Raji (cell line): ENCODE results near the gene SLIT3.

ENCODE experiments used
- POLR2A ChIP-seq: IDR thresholded peaks from 2 replicates; pipeline ENCODE4 v1.6.1; 2011; ENCODE audit warnings: low read depth, low read length, control low read depth; ENCODE audit not compliant: insufficient read depth

Gene SLIT3

DNA sequence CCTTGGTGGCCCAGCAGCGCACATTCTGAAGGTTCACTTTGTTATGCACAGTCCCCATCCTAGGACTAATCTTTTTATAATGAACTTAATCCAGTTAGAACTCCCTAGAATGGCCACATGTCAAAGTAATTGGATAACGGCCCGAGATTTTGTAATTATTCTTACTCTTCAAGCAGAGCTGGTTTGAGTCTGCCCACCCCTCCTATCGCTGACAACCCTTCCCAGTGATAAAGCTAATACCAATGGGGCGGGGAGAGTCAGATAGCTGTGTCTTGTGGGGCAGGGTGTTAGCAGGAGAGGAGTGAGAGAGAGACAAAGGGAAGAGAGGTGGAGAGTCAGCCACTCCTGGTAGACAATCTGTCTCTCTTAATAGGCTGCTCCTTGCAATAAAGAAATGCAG lies 356.9 kb downstream of the SLIT3 start:
- no peak for TF ChIP-seq POLR2A

DNA sequence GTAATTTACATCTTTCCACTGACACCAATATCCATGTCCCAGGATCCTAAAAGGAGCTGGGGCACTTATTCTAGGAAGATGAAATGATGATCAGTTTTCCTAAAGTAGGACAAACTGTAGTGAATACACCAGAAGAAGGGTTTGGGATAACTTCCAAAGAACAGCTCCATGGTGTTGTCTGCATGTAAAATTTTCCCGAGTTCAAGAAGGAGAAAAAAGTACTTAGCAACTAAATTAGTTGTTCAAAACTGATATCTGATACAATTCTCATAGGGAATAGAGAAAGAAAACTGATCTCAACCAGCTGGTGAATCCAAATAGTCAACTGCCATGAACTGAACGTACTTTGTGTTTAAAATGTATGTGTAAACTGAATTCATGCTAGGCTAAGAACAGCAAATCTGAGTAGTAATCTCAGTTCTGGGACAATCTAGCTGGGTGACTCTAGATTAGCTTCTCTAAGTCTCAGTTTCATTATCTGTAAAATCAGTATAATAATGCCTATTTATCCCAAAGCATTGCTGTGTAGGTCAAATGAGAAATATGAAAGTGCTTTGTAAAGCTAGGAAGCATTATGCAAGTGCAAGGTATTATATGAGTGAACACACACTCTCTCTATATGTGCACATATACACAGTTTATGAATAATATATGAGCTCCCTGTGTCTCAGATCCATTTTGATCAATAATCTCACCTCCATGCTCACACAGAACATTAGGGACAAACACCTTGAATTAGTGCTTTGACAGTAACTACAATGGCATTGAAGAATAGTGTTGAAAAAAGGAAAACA lies 357.7 kb downstream of the SLIT3 start:
- TF ChIP-seq POLR2A: no peak

DNA sequence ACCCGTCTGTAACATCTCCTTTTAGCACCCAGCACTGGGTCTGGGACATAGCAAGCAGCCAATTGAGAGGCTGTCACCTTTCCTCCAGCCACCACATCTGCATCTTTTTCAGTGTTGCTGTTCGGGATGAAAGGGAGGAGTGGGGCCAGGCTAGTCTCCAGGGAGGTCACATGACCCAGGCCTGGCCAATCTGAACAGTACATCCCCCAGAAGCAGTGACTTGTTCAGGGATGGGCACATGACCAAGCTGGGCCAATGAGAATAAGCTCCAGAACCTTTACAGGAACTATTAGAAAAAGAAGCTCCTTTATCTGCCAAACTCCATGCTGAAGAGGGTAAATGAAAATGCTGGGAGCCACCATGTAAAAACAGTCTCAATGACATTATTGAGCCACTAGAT lies 359.0 kb downstream of the SLIT3 start:
- no peak for TF ChIP-seq POLR2A

DNA sequence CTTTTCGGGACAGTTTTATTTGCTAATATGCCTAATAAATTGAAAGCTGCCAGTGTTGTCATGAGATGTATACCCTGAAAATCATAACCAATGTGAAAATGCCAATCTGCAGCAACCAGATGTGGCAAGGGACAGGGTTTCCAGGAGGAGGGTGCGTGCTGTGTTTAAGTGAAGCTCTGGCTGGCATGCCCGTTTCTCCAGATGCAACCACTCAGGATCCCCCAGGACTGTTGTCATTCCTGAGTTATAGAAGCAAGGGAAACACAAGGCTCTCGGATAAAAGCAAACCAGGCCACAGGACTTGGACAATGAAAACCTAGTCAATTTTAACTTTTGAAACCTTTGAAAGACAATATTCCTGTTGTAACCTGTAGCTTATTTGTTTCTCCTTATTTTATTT lies 360.2 kb downstream of the SLIT3 start:
- no peak for TF ChIP-seq POLR2A

DNA sequence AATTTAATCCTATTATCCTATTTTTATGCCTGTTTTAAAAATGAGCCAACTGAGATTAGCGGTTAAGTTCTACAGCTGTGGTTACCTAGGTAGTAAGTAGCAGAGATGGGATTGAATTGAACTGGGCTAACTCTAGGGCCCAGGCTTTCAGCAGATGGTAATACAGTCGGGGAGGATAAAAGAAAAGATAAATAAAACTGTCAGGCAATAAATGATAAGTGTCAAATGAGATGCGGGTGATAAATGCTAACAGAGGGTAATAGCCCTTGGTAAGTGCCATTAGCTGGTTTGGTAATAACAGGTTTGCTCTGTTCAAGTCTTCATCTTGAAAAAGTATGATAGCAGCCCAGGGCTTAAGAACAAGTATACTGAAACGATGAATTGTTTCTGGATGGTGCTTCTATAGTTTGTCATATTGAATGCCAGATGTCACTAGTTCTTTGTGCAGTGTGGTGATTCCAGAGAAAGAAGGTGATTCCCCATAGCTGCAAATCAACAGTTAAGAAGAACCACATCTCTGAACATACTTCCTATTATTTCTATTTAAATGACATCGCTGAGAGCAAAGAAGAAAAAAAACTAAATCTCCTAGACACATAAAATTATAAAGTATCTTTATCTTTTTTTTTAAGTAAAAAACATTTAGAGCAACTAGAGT lies 360.9 kb downstream of the SLIT3 start:
- TF ChIP-seq POLR2A: no peak

DNA sequence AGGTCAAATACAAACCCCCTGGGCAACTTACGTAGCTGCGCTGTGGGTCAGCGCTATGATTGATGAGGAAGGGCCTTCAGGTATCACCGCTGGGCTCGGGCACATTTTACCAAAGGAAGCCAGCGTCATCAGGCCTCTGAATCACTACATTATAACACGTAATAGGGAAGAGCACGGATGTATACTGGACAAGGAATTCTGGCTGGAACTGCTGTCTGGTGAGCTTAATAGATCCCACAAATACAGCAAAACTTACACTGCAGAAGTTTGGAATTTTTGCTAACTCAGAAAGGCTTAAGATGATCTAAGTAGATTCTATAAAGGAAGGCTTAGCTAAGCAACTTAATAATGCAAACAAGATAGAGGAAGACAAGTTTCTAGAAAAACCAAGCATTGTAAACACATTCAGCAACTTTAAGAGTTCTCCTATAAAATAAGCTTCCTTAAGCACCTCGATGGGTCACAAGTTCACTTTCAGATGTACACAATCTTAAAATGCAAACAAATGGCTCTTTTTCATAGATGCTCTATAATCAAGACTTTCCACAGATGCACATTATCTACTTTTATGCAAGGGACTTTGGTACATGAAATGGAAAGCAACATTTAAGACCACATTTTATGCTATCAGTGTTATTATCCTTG lies 361.7 kb downstream of the SLIT3 start:
- no peak for TF ChIP-seq POLR2A

DNA sequence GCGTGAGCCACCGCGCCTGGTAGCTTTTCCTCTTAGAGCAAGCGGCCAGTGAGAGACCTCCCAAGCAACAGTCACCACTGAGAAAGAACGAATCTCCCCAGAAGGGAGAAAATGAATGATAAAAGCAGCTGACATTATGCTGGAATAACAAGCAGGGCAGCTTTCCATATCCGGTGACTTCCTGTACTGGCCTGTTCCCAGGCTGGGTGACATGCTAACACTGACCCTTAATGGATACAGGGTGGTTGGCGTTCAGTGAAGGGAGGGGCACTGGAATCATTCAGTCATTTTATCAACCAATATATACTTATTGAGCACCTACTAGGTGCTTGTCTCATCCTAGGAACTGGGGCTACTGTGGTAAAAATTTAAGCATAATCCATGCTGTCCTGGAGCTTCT lies 364.4 kb downstream of the SLIT3 start:
- TF ChIP-seq POLR2A: no peak

DNA sequence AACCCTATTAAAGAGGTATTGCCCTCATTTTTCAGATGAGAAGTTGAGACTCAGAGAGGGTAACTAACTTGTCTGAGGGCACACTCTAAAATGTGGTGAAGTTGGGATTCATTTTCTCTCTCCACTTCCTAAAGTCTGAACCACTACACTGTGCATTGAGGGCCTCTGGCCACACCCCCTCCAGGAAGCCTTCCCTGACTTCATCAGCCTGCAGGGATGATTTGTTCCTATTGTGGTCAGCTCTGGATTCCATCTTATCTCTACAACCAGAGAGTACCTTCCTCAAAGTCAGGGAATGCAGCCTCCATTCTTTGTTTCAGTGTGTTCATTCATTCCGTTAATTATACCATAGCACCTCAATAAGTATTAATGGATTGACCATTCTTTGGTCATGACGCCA lies 365.8 kb downstream of the SLIT3 start:
- TF ChIP-seq POLR2A: no peak

DNA sequence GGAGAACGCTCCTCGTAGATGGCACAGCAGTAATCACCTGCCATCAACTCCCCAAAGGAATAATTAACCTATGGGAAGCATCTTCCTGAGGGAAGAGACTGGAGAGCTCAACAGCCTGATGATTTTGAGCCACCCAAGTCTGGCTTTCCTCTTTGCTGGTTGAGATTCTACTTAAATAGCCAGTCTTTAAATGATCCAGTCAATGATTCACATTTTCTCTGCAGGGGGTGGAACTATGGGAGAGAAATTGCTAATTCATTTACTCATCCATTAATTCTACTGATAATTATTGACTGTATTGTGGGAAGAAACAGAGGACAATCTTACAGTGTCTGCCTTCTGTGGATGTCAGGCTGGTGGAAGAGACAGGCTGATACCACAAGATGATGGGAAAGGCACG lies 366.8 kb downstream of the SLIT3 start:
- no peak for TF ChIP-seq POLR2A

DNA sequence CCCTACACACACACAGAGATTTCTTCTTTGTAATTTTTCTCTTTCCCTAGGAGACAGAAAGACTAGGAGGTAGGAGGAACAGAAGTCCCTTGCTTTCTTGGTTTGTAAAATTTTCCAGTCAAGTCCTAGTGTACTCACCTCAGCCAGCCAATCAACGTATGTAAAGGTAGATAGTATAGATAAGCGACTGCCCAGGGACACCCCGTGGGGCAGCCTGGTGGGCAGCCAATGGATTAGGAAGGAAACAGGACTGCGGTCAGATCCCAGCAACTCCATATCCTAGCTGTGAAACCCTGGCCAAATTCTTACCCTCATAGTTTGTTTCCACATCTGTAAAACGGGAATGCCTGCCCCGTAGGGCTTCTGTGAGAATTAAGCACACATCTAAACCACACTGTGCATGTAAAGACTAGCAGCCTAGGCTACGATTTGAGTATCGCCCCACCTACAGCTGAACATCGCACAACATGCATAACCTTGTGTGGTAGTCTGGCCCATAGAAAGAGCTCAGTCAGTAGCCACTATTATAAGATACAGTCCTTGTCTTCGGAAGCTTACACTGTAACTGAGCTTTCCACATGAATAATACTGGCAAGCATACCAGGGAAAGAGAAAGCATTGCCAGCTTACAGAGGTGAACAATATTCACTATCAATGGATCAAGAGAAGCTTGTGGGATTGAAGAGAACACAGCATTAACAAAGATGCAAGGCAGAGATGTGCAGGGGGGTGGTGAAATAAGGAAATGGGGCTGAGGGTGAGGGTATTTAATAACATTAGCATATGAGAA lies 368.3 kb downstream of the SLIT3 start:
- no peak for TF ChIP-seq POLR2A

DNA sequence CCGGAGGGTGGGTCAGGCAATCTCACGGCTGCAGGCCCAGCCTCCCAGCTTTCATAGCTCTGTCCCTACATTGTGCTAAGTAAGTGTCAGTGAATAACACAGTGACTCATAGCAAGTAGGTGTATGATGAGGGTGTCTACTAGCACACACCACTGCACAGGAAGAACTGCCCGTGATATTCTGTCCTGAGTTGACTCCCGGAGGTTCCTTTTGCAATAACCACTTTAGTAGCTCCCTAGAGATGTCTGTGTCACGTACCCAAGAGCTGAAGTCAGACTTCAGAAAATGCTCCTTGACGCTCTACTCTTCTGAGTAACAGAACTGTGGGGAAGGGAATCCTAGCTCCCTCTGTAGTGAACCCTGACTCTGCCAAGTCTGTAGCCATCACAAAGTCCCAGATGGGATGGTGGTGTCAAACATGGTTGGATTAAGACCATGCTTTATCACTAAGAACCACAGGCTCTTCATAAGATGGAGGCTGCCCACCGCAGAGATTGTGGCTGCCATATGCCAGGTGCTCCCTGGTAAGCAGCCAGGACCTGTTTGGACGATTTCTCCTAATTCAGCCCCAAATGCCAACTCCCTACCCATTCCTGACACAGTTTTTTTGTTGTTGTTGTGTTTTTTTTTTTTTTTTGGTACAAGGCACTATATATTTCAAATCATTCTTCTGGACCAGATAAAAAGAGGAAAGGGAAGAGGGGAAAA lies 369.1 kb downstream of the SLIT3 start:
- no peak for TF ChIP-seq POLR2A

DNA sequence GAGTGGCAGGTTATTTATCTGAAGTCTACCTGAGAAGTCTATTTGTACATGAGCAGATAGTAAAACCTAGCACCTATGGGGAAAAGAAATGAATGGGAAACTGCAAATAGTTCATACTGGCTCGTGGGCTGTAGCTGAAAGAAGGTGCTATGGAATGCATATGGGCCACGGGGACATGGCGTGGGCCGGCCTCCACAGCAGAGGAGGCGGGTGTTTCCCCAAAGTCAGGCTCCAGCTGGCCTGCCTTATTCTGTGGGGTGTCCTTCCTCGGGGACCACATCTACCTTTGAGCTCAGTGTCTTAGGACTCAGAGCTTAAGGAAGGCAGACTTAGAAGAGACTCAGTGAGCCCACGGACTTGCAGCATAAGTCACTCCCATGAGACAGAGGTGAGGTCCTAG lies 371.3 kb downstream of the SLIT3 start:
- TF ChIP-seq POLR2A: no peak

DNA sequence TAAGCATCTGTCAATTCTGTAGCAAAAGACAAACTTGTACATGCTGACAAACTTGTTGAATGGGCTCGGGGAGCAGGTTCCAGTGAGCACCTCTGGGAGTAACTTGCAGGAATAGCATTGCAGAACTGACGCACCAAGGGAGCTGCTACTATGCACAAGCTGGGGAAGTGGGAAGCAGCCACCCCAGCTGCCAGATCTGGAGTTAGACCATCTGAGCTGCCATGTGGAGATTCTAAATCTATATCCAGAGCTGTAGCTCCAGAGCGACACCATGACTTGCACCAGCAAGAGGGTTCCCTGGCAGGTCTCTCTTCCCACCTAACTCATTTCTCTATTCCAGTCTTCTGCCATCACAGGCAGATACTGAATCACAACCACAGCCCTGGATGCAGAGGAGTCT lies 375.8 kb downstream of the SLIT3 start:
- no peak for TF ChIP-seq POLR2A

DNA sequence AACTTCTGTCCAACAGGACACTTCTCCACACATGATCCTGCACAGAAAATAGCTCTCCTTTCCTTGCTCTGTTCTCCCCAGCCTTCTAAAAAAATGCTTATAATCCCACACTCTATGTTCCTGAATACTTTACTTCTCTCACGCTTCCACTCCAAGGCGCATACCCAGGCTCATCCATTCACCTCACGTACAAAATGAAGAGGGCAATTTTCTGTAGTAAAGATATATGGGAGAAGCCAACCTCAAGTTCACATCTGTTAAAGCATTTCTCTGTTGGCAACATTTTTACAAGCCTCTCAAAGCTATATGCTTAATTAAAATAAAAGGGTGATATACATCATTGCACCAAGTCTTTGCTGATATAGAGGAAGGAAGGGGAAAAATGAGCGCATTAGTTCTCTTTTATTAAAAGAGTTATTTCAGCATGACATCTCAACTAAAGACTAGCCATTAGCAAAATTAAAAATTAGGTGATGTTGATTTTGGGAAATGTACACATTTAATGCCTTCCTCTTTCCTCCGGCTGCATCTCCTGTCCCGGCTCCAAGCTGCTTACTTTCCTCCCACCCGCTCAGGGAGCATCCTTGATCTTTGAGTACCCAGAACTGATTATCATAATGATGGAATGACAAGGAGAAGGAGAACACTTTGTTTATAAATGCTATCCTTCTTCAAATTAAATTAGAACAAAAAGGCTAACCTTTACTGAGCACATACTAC lies 379.6 kb downstream of the SLIT3 start:
- TF ChIP-seq POLR2A: no peak

DNA sequence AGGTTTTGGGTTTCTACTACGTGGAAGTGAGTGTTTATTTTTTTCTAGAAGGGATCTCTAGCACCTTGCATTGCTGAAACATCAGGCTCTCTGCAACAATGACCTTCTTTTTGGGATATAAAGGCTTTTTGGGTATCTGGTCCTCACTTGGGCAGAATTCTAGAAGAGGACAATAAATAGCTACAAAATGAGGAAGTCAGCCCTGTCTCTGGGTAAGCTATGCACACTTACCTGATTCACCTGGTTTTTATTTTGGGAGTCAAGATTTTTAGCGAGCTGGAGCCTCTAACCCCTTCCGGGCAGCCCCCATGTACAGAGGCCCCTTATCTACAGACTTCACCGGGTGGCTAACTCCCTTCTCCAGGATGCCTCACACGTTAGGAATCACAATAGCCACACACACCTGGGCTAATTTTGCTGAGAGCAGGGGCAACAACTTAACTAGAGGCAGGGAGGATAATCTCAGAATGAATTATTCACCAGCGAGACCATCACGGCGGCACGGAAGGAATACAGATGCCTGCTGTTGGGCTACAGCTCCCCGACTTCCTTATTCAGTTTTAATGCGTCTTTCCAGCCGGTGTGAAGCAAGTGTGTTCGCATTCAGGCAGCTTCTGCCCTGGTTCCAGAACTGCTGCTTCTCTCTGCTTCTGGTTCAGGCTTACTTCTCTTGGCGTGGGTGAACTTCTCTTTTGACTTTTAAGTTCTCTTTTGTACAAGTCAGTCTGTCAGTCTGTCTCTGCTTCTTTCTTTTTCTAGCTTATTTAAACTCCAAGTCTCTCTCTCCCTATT lies 380.7 kb downstream of the SLIT3 start:
- no peak for TF ChIP-seq POLR2A
